Activated gamma-delta T cell treated with anti-CD3 and anti-CD28 coated beads, Interleukin-2, amount 50 U/mL, for 16 hours (primary cell): Measurements from ENCODE around the gene LRRC37A.
"Not testable (repeated sequence)": the region's sequence is repeated elsewhere in the genome, so short reads cannot be mapped to it uniquely, and the experiment has no call there.

ENCODE experiments used
- DNase-seq: peaks from one replicate; pipeline ENCODE4 v3.0.0-alpha.2; 2020; ENCODE audit warnings: low read depth

The LRRC37A gene

GRCh38 chr17:46294831-46295230, at the start of gene LRRC37A:
Gene LRRC37A (plus strand): TSS chr17:46295131. CDS start chr17:46295134, 3 bp downstream.
- DNase-seq: not testable (repeated sequence)

DNA sequence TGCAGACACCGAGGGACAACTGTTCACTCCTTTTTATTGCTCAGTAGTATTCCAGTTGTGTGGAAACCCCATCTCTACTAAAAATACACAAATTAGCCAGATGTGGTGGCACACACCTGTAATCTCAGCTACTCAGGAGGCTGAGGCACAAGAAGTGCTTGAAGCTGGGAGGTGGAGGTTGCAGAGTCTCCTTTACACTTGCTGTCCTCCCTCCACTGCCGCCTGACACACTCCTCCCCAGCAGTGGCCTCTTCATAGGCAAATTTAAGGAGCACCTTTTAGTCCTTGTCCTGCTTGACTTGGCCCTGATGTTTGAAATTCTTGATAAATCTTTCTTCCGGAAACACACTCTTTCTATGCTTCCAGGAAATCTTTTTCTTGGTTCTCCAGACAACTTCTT, 45.8 kb upstream of the LRRC37A start:
- DNase-seq: not testable (repeated sequence)

DNA sequence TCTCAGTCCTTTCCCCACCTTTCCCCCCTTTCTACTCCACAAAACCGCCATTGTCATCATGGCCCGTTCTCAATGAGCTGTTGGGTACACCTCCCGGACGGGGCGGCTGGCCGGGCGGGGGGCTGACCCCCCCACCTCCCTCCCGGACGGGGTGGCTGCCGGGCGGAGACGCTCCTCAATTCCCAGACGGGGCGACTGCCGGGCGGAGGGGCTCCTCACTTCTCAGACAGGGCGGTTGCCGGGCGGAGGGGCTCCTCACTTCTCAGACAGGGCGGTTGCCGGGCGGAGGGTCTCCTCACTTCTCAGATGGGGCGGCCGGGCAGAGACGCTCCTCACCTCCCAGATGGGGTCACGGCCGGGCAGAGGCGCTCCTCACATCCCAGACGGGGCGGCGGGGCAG, 42.1 kb upstream of the LRRC37A start:
- DNase-seq: not testable (repeated sequence)

GRCh38 chr17:46253722-46254121, 41.2 kb upstream of the LRRC37A start:
- peak; percentile 71 for DNase-seq

DNA sequence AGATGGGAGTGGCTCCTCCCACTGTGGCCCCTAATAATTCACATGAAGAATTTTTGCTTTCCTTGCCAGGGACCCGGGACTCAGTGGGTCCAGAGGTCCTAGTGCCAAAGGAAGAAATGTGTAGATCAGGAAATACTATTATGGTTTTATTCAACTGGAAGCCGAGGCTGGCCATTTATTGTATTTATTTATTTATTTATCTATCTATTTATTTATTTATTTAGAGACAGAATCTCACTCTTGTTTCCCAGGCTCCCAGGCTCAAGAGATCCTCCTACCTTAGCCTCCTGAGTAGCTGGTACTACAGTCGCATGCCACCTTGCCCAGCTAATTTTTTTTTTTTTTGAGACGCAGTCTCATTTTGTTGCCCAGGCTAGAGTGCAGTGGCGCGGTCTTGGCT, 40.7 kb upstream of the LRRC37A start:
- not testable (repeated sequence) for DNase-seq

DNA sequence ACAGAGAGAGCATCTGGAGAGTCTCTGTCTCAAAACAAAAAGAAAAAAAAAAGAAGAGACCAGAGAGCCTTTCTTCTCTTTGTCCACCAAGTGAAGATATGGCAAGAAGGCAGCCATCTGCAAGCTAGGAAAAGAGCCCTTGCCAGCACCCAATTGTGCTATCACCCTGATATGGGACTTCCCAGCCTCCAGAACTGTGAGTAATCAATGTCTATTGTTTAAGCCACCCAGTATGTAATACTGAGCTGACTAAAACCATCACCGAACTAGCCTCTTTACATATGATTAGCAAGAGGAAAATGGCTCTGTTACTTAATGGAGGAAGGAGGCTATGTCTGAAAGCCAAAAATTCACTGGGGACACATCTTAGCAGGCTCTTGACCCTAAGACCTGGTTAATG, 38.6 kb upstream of the LRRC37A start:
- DNase-seq: not testable (repeated sequence)

- not testable (repeated sequence) for DNase-seq
Observed at GRCh38 chr17:46259845-46260661, 34.9 kb upstream of the LRRC37A start.

DNA sequence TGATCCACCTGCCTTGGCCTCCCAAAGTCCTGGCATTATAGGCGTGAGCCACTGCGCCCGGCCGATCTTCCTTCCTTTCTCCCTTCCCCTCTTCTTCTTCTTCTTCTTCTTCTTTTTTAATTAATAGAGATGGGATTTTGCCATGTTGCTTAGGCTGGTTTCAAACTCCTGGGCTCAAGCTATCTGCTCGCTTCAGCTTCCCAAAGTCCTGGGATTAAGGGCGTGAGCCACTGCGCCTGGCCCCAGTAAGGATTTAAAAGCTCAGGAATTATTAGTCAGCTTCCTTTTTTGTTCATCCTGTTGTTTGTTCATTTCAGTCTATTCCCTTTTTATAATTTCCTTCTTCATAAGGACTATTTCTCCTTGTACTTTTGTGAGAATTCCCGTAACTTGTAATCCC, 32.7 kb upstream of the LRRC37A start:
- DNase-seq: no peak

DNA sequence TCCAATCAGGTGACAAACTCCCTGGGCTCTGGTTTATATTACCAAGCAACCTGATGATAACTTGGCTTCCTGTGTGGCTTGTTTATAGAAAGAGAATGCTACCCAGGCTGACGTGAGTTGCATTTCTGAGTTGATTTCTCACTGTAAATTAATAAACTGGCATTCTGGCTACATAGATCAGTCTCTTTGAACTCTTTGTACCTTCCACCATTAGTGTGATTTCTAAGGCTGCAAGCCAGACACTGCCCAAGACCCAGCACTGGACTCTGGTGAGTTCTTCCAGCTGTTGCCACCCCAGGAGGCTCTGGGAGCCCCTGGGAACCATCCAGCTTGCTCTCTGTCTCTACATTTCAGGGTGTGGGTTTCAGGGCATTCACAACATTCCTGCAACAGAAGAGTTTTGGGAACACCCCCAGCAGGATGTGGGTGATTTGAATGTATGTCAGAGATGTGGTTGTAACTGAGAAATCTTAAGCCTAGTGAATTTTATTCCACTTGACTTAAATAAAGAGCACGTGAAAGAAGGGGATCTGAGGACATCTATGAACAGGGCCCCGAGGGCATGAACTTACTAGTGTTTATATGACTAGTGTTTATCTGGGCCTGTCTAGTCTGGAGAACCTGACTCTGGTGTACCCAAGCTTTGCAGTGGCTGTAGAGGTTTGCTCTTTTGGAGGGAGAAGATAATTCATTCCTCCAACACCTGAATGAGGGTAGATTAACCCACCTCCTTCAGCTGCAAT, 30.3 kb upstream of the LRRC37A start:
- DNase-seq: no peak

DNA sequence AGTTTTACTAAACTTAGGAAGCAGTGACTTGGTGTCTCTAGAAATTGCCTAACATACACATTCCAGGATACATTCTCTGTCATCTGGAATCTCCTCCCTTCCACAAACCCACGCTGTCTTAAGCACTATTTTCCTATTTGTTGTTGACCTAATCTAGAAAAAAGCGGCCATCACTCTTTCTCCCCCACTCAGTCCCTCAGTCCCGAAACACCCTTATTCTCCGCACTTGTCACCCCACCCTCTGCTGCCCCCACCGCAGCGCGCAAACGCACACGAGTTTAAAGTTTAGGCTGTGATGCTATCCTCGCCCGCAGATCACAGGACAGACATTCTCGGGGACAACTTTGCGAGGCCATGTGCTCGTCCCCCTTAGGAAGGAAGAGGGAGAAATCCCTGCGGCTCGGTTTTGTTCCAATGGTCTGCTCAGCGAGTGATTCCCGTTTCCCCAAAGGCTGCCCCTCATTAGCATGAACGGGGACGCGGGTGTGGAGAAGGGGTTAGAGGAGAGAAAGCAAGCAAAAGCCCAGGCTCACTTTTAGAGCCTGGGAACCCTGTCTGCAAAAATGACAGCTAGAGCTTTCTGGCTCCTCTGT, 28.8 kb upstream of the LRRC37A start:
- not testable (repeated sequence) for DNase-seq

DNA sequence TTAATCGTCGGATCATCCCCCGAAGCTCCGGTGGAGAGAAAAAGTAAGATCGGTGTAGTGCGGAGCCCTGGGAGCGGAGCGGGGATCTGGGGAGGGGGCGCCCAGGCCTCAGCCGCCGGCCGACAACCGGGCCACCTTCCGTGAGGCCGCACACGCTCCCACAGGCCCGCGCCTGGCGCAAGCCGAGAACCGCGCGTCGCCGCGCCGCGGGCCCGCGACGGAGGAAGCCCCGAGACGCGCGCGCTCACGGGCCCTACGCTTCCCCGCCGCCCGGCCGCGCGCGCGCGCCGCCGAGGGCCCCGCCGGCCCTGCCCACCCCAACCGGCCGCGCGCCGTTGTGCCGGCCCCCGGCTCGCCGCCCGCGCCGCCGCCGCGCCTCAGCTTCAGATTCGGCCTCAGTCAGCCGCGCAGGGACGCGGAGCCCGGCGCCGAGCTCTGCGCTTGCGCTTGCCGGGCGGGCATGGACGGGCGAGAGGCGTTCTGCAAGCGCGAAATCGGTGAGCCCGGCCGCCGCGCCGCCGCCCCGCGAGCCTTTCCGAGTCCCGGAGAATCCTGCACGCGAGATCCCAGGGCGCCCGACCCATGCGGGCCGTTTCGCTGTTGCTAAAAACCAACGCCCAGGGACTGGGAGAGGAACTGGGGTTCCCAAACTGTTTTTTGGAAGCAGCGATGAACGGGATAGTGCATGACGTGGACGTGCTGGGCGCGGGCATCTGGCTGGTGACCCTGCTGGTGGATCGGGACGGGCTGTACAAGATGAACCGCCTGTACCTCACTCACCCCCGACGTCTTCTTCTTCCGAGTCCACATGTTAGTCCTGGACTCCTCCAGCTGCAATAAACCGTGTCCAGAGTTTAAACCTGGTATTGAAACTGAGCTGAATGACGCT, 28.0 kb upstream of the LRRC37A start:
- DNase-seq: peak; percentile 68

GRCh38 chr17:46270032-46270431, 24.9 kb upstream of the LRRC37A start:
- no peak for DNase-seq

DNA sequence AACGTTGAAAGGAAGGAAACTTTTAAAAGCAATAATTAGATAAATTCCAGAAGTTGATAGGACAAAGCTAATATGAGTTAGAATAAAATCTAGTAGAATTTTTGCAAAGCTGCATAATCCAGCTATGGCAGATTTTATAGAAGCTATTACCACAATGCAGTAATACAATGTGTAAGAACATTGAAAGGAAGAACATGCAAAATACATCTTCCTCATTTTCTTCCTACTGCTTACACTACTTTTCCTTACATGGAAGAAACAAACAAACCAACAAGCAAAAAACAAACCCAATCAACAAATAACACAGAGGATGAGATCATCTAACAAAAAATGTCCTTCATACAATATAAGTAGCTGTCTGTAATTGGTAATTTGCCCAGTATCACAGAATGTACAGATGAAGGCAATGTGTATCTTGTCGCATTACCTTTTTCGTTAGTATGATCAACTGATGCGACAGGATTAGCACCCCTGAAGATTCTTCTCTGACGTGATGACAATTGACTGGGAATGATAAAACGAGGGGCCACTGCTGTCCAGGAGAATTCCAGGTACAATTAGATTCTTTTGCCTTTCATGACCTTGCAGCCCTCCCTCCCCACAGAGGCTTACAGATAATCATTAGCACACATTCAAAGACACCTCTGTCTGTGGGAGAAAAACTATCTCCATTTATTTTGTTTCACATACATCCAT, 21.2 kb upstream of the LRRC37A start:
- DNase-seq: no peak

DNA sequence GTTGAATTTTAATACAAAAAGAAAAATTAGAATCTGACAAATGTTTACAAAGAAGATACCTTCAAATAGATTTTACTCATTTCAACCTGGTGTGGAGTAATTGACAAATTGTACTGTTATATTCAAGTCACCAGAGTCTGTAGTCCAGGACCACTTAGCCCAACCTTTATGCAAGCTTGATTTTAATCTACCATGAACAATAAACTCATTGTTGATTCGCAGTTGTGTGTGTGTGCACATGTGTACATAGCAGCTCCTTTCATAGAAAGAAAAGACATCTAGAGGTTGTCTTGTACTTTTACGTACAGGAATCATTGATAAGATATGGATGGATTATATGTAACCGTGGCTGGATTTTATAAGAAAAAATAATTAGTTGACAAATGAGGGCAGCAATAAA, 20.7 kb upstream of the LRRC37A start:
- no peak for DNase-seq

DNA sequence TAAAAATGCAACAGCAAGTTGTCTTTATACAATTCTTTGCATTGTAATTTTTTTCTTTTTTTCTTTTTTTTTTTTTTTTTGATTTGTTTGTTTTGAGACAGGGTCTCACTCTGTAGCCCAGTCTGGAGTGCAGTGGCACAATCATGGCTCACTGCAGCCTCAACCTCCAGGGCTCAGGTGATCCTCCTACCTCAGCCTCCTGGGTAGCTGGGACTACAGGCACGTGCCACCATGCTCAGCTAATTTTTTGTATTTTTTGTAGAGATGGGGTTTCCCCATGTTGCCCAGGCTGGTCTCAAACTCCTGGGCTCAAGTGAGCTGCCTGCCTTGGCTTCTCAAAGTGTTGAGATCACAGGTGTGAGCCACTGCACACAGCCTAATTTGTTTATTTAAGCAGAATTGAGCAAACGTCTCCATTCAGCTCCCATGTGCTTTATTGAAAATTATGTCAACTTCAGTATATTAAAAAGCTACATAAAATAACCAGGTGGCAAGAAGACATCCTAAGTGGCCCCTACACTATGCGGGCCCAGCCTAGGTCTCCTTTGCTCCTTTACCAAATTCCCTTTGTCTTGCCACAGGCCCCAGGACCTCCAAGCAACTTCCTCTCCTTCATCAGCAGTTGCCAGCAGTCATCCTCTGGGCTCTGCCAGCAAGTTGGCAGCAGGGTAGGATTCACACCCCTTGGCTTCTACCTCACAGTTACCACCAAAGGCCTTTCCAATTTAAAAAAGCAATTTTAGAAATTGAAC, 18.0 kb upstream of the LRRC37A start:
- DNase-seq: not testable (repeated sequence)

DNA sequence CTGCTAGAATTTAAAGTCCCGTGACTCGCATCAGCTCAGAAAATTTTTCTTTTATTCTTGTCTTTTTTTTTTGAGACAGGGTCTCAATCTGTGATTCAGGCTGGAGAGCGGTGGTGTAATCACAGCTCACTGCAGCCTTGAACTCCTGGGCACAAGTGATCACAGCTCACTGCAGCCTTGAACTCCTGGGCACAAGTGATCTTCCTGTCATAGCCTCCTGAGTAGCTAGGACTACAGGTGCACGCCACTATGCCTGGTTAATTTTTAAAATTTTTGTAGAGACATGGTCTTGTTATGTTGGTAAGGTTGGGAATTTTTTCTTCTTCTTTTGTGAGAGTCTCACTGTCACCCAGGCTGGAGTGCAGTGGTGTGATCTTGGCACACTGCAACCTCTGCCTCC, 13.6 kb upstream of the LRRC37A start:
- not testable (repeated sequence) for DNase-seq

GRCh38 chr17:46282635-46283034, 12.3 kb upstream of the LRRC37A start:
- DNase-seq: not testable (repeated sequence)

- not testable (repeated sequence) for DNase-seq
Observed at GRCh38 chr17:46284467-46284866, 10.5 kb upstream of the LRRC37A start.

DNA sequence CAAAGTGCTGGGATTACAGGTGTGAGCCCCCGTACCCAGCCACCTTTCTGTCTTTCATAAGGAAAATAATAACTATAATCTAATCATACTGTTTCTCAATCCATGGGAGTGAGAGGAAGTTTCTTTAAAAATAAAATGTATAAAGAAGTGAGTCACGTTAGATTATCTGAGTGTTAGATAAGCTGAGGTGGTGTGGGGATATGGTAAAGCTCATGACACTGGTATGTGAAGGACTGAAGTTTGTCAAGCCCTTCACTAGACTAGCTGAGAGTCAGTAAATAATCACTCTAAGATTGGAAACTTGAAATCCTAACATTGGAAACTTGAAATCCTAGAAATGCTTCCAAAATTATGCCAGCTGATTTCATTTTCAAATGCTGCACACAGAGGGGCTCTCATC, 9.4 kb upstream of the LRRC37A start:
- not testable (repeated sequence) for DNase-seq

GRCh38 chr17:46286764-46287221, 8.1 kb upstream of the LRRC37A start:
- DNase-seq: peak; percentile 52
